H1 (cell line): ENCODE data around the gene RTN4RL1. TPM values are rescaled to one million over a fixed set of nuclear protein-coding genes. Genes with fewer than 3 reads are reported as not detected.

Source experiments
- JUND ChIP-seq: IDR thresholded peaks from 2 replicates; pipeline ENCODE4 v1.6.1; 2011; ENCODE audit warnings: mild to moderate bottlenecking, improper control_type of control experiment, low read length
- polyA plus RNA-seq, 7 experiments: library from polyadenylated mRNA; depleted of rRNA in 3 of 7; stranded (reverse) in 5 of 7; unstranded in 2 of 7; fragments of >200 nt in 5 of 7; fragments of 200-250 nt in 2 of 7; gene quantifications; 1 replicate in 5 of 7; 2 replicates in 1 of 7; 4 replicates in 1 of 7; pipeline versions ENCODE4 v1.2.1 to v1.2.3, GENCODE V29; 2011 to 2013; ENCODE audit warnings: missing spikeins in 2 of 7, mixed read lengths in 2 of 7
- total RNA-seq: library from RNA; stranded (reverse); fragmentation: NEBNext Ultra II Directional; extraction: Animal tissue kit (Norgen Biotek cat#: 25700); gene quantifications from 2 replicates; pipeline ENCODE4 v1.2.1, GENCODE V29; 2021
- TF ChIP-seq, protein P1 (sequence below): fragments of 300-600 bp; sonication (generic); IDR thresholded peaks from 2 replicates; pipeline ENCODE4 v1.7.1; 2012; ENCODE audit warnings: low read length, moderate library complexity, mild to moderate bottlenecking, inconsistent platforms; ENCODE audit not compliant: insufficient replicate concordance
- TF ChIP-seq, protein P2 (sequence below): IDR thresholded peaks from 2 replicates; pipeline ENCODE4 v1.6.1; 2012; ENCODE audit warnings: inconsistent platforms

The RTN4RL1 gene
- total and polyA plus RNA-seq, 2 of the 8 experiments (the other 6 are each of a cell fraction or from before 2014, with no cell fraction given) = 0.09 TPM; not detected in 1

DNA sequence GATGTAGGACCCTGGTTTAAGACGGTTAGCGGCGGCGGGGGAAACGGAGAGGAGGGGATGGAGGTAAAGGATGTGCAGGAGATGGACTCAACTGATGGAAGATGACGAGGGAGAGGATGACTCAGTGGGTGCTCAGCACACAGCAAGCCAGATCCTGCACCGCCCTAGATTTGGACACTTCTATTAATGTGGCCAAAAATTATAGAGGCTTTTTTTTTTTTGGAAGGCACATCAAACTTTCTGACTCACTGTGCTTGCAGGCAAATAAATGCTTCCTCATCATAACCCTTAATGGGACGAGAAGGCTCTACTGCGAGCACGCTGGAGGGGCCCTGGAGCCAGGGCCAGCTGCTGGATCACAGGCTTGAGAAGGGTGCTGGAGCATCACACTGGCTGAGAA, 36.0 kb downstream of the RTN4RL1 start (continued):
- TF ChIP-seq, protein P1, sequence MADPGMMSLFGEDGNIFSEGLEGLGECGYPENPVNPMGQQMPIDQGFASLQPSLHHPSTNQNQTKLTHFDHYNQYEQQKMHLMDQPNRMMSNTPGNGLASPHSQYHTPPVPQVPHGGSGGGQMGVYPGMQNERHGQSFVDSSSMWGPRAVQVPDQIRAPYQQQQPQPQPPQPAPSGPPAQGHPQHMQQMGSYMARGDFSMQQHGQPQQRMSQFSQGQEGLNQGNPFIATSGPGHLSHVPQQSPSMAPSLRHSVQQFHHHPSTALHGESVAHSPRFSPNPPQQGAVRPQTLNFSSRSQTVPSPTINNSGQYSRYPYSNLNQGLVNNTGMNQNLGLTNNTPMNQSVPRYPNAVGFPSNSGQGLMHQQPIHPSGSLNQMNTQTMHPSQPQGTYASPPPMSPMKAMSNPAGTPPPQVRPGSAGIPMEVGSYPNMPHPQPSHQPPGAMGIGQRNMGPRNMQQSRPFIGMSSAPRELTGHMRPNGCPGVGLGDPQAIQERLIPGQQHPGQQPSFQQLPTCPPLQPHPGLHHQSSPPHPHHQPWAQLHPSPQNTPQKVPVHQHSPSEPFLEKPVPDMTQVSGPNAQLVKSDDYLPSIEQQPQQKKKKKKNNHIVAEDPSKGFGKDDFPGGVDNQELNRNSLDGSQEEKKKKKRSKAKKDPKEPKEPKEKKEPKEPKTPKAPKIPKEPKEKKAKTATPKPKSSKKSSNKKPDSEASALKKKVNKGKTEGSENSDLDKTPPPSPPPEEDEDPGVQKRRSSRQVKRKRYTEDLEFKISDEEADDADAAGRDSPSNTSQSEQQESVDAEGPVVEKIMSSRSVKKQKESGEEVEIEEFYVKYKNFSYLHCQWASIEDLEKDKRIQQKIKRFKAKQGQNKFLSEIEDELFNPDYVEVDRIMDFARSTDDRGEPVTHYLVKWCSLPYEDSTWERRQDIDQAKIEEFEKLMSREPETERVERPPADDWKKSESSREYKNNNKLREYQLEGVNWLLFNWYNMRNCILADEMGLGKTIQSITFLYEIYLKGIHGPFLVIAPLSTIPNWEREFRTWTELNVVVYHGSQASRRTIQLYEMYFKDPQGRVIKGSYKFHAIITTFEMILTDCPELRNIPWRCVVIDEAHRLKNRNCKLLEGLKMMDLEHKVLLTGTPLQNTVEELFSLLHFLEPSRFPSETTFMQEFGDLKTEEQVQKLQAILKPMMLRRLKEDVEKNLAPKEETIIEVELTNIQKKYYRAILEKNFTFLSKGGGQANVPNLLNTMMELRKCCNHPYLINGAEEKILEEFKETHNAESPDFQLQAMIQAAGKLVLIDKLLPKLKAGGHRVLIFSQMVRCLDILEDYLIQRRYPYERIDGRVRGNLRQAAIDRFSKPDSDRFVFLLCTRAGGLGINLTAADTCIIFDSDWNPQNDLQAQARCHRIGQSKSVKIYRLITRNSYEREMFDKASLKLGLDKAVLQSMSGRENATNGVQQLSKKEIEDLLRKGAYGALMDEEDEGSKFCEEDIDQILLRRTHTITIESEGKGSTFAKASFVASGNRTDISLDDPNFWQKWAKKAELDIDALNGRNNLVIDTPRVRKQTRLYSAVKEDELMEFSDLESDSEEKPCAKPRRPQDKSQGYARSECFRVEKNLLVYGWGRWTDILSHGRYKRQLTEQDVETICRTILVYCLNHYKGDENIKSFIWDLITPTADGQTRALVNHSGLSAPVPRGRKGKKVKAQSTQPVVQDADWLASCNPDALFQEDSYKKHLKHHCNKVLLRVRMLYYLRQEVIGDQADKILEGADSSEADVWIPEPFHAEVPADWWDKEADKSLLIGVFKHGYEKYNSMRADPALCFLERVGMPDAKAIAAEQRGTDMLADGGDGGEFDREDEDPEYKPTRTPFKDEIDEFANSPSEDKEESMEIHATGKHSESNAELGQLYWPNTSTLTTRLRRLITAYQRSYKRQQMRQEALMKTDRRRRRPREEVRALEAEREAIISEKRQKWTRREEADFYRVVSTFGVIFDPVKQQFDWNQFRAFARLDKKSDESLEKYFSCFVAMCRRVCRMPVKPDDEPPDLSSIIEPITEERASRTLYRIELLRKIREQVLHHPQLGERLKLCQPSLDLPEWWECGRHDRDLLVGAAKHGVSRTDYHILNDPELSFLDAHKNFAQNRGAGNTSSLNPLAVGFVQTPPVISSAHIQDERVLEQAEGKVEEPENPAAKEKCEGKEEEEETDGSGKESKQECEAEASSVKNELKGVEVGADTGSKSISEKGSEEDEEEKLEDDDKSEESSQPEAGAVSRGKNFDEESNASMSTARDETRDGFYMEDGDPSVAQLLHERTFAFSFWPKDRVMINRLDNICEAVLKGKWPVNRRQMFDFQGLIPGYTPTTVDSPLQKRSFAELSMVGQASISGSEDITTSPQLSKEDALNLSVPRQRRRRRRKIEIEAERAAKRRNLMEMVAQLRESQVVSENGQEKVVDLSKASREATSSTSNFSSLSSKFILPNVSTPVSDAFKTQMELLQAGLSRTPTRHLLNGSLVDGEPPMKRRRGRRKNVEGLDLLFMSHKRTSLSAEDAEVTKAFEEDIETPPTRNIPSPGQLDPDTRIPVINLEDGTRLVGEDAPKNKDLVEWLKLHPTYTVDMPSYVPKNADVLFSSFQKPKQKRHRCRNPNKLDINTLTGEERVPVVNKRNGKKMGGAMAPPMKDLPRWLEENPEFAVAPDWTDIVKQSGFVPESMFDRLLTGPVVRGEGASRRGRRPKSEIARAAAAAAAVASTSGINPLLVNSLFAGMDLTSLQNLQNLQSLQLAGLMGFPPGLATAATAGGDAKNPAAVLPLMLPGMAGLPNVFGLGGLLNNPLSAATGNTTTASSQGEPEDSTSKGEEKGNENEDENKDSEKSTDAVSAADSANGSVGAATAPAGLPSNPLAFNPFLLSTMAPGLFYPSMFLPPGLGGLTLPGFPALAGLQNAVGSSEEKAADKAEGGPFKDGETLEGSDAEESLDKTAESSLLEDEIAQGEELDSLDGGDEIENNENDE = no peak
- no peak for TF ChIP-seq JUND
- TF ChIP-seq, protein P2, sequence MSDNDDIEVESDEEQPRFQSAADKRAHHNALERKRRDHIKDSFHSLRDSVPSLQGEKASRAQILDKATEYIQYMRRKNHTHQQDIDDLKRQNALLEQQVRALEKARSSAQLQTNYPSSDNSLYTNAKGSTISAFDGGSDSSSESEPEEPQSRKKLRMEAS = no peak
- TF ChIP-seq, all 59 proteins: peak for 0
